Heart left ventricle (tissue), 13 donors: ENCODE data around the gene NFASC.

Source experiments
- CTCF ChIP-seq, 12 donors: fragments of 200-600 bp; sonication (generic) in 4 of 12; IDR thresholded peaks; one replicate each; pipeline versions ENCODE4 v1.5.0 to v1.8.0; 2018 to 2022; ENCODE audit warnings: antibody characterized with exemption in 12 of 12, mild to moderate bottlenecking in 5 of 12
- POLR2A ChIP-seq, 2 donors: fragments of 450-650 bp; IDR thresholded peaks; one replicate each; pipeline ENCODE4 v1.6.1; 2017; ENCODE audit warnings: antibody characterized with exemption in 2 of 2, mild to moderate bottlenecking in 2 of 2, moderate library complexity in 2 of 2
- donor health status: ischemic (EF 13 %, LVEDD 7.1; RV severe dilation, severe dysfunction).
- donor health status: DM: no; HTN: yes; CAD: no.
- donor health status: DM: no; HTN: no; CAD: no.
- donor health status: ischemic (EF 25% LVEDD 6.9; RV normal size, moderate dysfunction).
- donor health status: ischemic (EF 25% LVEDD 5.7; RV mildly dilated, moderate dysfunction).
- donor health status: ischemic (EF 35%, LVEDD 5.7; RV mildly dilated, moderate dysfunction).
- donor health status: nonischemic (EF 11% LVEDD 7.7; RV severe dilation, severe dysfunction).
- donor health status: DM: yes; HTN: yes; CAD: no.
- donor health status: PGD.
- donor health status: ischemic (EF 29% LVEDD 5.4; RV normal size, mild dysfunction).
- donor health status: nonischemic (EF 23%, LVEDD 6.1; RV moderate dilation, normal function).

GRCh38 chr1:205064741-205065316 lies 194.2 kb downstream of the NFASC start:
- TF ChIP-seq POLR2A (IDR thresholded peaks at IDR 0.05) (no peak), CTCF (IDR thresholded peaks at IDR 0.05) (no peak)
